GM19238 (cell line): ENCODE data around the gene MRPL37.
A peak's percentile ranks its signal among the peaks of the same experiment; 100 is the strongest.
"Not testable (repeated sequence)": the region's sequence is repeated elsewhere in the genome, so short reads cannot be mapped to it uniquely, and the experiment has no call there.

Experiments
- DNase-seq: peaks from one replicate; pipeline ENCODE4 v3.0.0; 2011; ENCODE audit warnings: low spot score; ENCODE audit not compliant: insufficient read length

MRPL37 gene

GRCh38 chr1:54199765-54200518 is at the start of gene MRPL37, which contains the start of gene CYB5RL:
MRPL37 (plus strand) TSS chr1:54200167; CDS start chr1:54200244, 77 bp downstream.
CYB5RL (minus strand) TSS chr1:54200030; CDS start chr1:54195616, 4,414 bp downstream.
- peak; percentile 95 for DNase-seq

- no peak for DNase-seq
These were observed 49.0 kb upstream of the MRPL37 start for GRCh38 chr1:54151013-54151412.

GRCh38 chr1:54152696-54153095 is 47.3 kb upstream of the MRPL37 start, which contains the start of gene CDCP2:
CDCP2 (minus strand) TSS chr1:54153000; CDS start chr1:54152922, 78 bp downstream.
- no peak for DNase-seq

- DNase-seq: no peak
These were observed 46.2 kb upstream of the MRPL37 start for GRCh38 chr1:54153535-54154439.

- no peak for DNase-seq
These were observed 43.8 kb upstream of the MRPL37 start for GRCh38 chr1:54156201-54156600.

GRCh38 chr1:54156986-54157385 is 43.0 kb upstream of the MRPL37 start:
- DNase-seq: no peak

GRCh38 chr1:54157401-54157800 is 42.6 kb upstream of the MRPL37 start:
- DNase-seq: no peak

- no peak for DNase-seq
These were observed 41.9 kb upstream of the MRPL37 start for GRCh38 chr1:54158071-54158470.

- no peak for DNase-seq
These were observed 40.1 kb upstream of the MRPL37 start for GRCh38 chr1:54159733-54160316.

- no peak for DNase-seq
These were observed 39.6 kb upstream of the MRPL37 start for GRCh38 chr1:54160351-54160750.

- DNase-seq: no peak
These were observed 38.3 kb upstream of the MRPL37 start for GRCh38 chr1:54161495-54162168.

GRCh38 chr1:54163051-54163450 is 36.9 kb upstream of the MRPL37 start:
- DNase-seq: no peak

GRCh38 chr1:54163573-54163972 is 36.4 kb upstream of the MRPL37 start:
- no peak for DNase-seq

- DNase-seq: no peak
These were observed 34.8 kb upstream of the MRPL37 start for GRCh38 chr1:54165146-54165545.

- not testable (repeated sequence) for DNase-seq
These were observed 33.6 kb upstream of the MRPL37 start for GRCh38 chr1:54166357-54166756.

GRCh38 chr1:54167422-54168139 is 32.4 kb upstream of the MRPL37 start:
- no peak for DNase-seq

- no peak for DNase-seq
These were observed 31.6 kb upstream of the MRPL37 start for GRCh38 chr1:54168206-54168965.

- DNase-seq: no peak
These were observed 30.9 kb upstream of the MRPL37 start for GRCh38 chr1:54169068-54169467.

- DNase-seq: no peak
These were observed 29.0 kb upstream of the MRPL37 start for GRCh38 chr1:54171016-54171415.

- DNase-seq: no peak
These were observed 28.4 kb upstream of the MRPL37 start for GRCh38 chr1:54171606-54172005.
